Body of pancreas (tissue), 4 donors: ENCODE measurements around the gene PRM3. TPM values are rescaled to one million over a fixed set of nuclear protein-coding genes. Genes with fewer than 3 reads are reported as not detected.
A peak's percentile ranks its signal among the peaks of the same experiment; 100 is the strongest.

Source experiments
- ATAC-seq: fragments of 150-250 bp; one replicate; pipeline ENCODE4 v1.9.1; 2016
- DNase-seq, 4 donors: peaks; one replicate each; pipeline ENCODE4 v3.0.0-alpha.2; 2019
- H3K27ac ChIP-seq, 4 donors: fragments of 200-600 bp; sonication (generic); 1 replicate in 3 of 4; 2 replicates in 1 of 4; pipeline versions ENCODE4 v1.5.1 to v1.6.1; 2016 to 2019; ENCODE audit warnings: mild to moderate bottlenecking in 1 of 4, mixed read lengths in 1 of 4, moderate library complexity in 1 of 4
- H3K27me3 ChIP-seq, 2 donors: fragments of 200-600 bp; sonication (generic); one replicate each; pipeline ENCODE4 v1.6.0; 2016; ENCODE audit warnings: mild to moderate bottlenecking in 1 of 2
- H3K36me3 ChIP-seq, 2 donors: fragments of 200-600 bp; sonication (generic); replicated peaks in 1 of 2; 2 replicates each; pipeline ENCODE4 v1.5.1; 2016; ENCODE audit warnings: low read depth in 2 of 2; ENCODE audit not compliant: insufficient read depth in 1 of 2
- H3K4me1 ChIP-seq: fragments of 200-600 bp; sonication (generic); one replicate; pipeline ENCODE4 v1.6.0; 2016
- H3K4me3 ChIP-seq, 2 donors: fragments of 200-600 bp; sonication (generic); 1 replicate in 1 of 2; 2 replicates in 1 of 2; pipeline ENCODE4 v1.5.1; 2016 to 2019
- H3K9me3 ChIP-seq, 3 donors: fragments of 200-600 bp; sonication (generic); 1 replicate in 2 of 3; 2 replicates in 1 of 3; pipeline ENCODE4 v1.5.1; 2016
- CTCF ChIP-seq, 7 experiments: fragments of 450-650 bp in 4 of 7; fragments of 200-600 bp in 3 of 7; sonication (generic) in 3 of 7; IDR thresholded peaks; one replicate each; pipeline ENCODE4 v1.5.1; 2016 to 2019; ENCODE audit warnings: antibody characterized with exemption in 7 of 7
- POLR2A ChIP-seq, 3 donors: fragments of 450-650 bp; IDR thresholded peaks; one replicate each; pipeline ENCODE4 v1.6.1; 2016; ENCODE audit warnings: antibody characterized with exemption in 3 of 3, mild to moderate bottlenecking in 2 of 3
- WGBS, 2 donors: methylation state at CpG; one replicate each; pipeline ENCODE4 v1.1.5; 2017; 5-methylcytosine and 5-hydroxymethylcytosine counted together
- intact Hi-C: fragments of 100-400 bp; cut with DNase I; formaldehyde crosslinking; loops from one replicate; pipeline ENCODE4 v1.15.1; 2023
- total RNA-seq, 2 donors: library from RNA; depleted of rRNA; stranded (reverse); fragments of >200 nt; gene quantifications; one replicate each; pipeline ENCODE4 v1.1.0, GENCODE V29; 2016

Gene PRM3
- total RNA-seq, 2 donors from 2014 or later: not detected

GRCh38 chr16:11253009-11253994 lies 20.1 kb downstream of the PRM3 start:
- Histone ChIP-seq H3K4me1 (peaks cover 21% of the 10 kb centered on the region), H3K36me3 (no peaks in the 10 kb centered on the region), H3K9me3 (no peaks in the 10 kb centered on the region), H3K27ac (no peak overlapping the region), H3K27me3 (no peaks in the 10 kb centered on the region), H3K4me3 (no peak overlapping the region)
- intact Hi-C loops: no loop called here
- DNase-seq (no peak), ATAC-seq (no peak)
- 74 to 82% methylated on average over 5 of the region's 5 CpGs for WGBS, 2 donors
- no peak for TF ChIP-seq POLR2A (IDR thresholded peaks at IDR 0.05)

GRCh38 chr16:11252482-11252931 lies 20.9 kb downstream of the PRM3 start:
- no peaks in the 10 kb centered on the region for H3K27me3 ChIP-seq
- no peak for ATAC-seq
- no peaks in the 10 kb centered on the region for H3K9me3 ChIP-seq
- H3K27ac ChIP-seq: no peak overlapping the region
- no peak for DNase-seq
- no peaks in the 10 kb centered on the region for H3K36me3 ChIP-seq
- TF ChIP-seq POLR2A (IDR thresholded peaks at IDR 0.05) (no peak), CTCF (IDR thresholded peaks at IDR 0.05) (no peak)
- 84 to 89% methylated on average over 8 of the region's 8 CpGs for WGBS, 2 donors
- H3K4me1 ChIP-seq: peaks cover 19% of the 10 kb centered on the region
- intact Hi-C loops: no loop called here
- no peak overlapping the region for H3K4me3 ChIP-seq

- Histone ChIP-seq H3K27ac (no peak overlapping the region), H3K9me3 (no peaks in the 10 kb centered on the region), H3K36me3 (no peaks in the 10 kb centered on the region), H3K27me3 (no peaks in the 10 kb centered on the region), H3K4me3 (no peak overlapping the region), H3K4me1 (peaks cover 12% of the 10 kb centered on the region)
- DNase-seq (peak in 1 of 4 donors; percentile 35), ATAC-seq (no peak)
- no peak for TF ChIP-seq POLR2A (IDR thresholded peaks at IDR 0.05)
- TF ChIP-seq CTCF (IDR thresholded peaks at IDR 0.05): no peak
- 79 to 83% methylated on average over 14 to 18 of the region's 18 CpGs for WGBS, 2 donors
- intact Hi-C loops: no loop called here
These were observed 21.6 kb downstream of the PRM3 start for GRCh38 chr16:11251525-11252481.

GRCh38 chr16:11250786-11251524 lies 22.5 kb downstream of the PRM3 start:
- H3K27ac ChIP-seq: no peak overlapping the region
- TF ChIP-seq POLR2A (IDR thresholded peaks at IDR 0.05) (no peak), CTCF (IDR thresholded peaks at IDR 0.05) (no peak)
- H3K36me3 ChIP-seq: no peaks in the 10 kb centered on the region
- no peaks in the 10 kb centered on the region for H3K9me3 ChIP-seq
- 88 to 94% methylated on average over 10 of the region's 10 CpGs for WGBS, 2 donors
- no peak overlapping the region for H3K4me3 ChIP-seq
- H3K27me3 ChIP-seq: no peaks in the 10 kb centered on the region
- DNase-seq (no peak), ATAC-seq (no peak)
- intact Hi-C loops: no loop called here
- peaks cover 10% of the 10 kb centered on the region for H3K4me1 ChIP-seq
